Panc1 (cell line): ENCODE data around the gene CDK6. TPM values are rescaled to one million over a fixed set of nuclear protein-coding genes. Genes with fewer than 3 reads are reported as not detected.

Source experiments
- ATAC-seq: fragments of 200-7000 bp; cut with Tn5 transposase; 2 replicates; pipeline ENCODE4 v1.9.1; 2020; ENCODE audit warnings: mild to moderate bottlenecking, moderate library complexity
- BruUV-seq: library from RNA; stranded (reverse); fragments of 400-500 nt; replicated peaks from 2 replicates; lab custom pipeline; 2021; lab: Mats Ljungman, UMichigan
- CTCF ChIA-PET: fragments of 300-600 bp; sonication (Branson Sonifier 250); formaldehyde crosslinking; loops from one replicate; lab custom pipeline; 2022; ENCODE audit warnings: antibody characterized with exemption; lab: Charles Lee
- POLR2A ChIA-PET: fragments of 300-600 bp; sonication (Branson Sonifier 250); formaldehyde crosslinking; loops from one replicate; lab custom pipeline; 2022; ENCODE audit warnings: antibody characterized with exemption; lab: Charles Lee
- DNase-seq: peaks from one replicate; pipeline ENCODE4 v3.0.0-alpha.2; 2010; ENCODE audit warnings: low read depth, low spot score
- H3K27ac ChIP-seq: 2 replicates; pipeline ENCODE4 v1.5.1; 2011; ENCODE audit warnings: mild to moderate bottlenecking, low read length, inconsistent platforms
- H3K27me3 ChIP-seq: fragments of 200-500 bp; sonication (Bioruptor generic); 2 replicates; pipeline ENCODE4 v1.6.0; 2014; ENCODE audit warnings: low read length, inconsistent platforms; ENCODE audit not compliant: control insufficient read depth, insufficient read depth
- H3K36me3 ChIP-seq: fragments of 200-500 bp; sonication (Bioruptor generic); 2 replicates; pipeline ENCODE4 v1.5.1; 2014; ENCODE audit warnings: inconsistent platforms, mild to moderate bottlenecking, low read length, moderate library complexity; ENCODE audit not compliant: control insufficient read depth, insufficient read depth
- H3K4me1 ChIP-seq: 2 replicates; pipeline ENCODE4 v1.5.1; 2011; ENCODE audit warnings: inconsistent platforms, mild to moderate bottlenecking, low read length, moderate library complexity; ENCODE audit not compliant: control insufficient read depth, insufficient read depth
- H3K4me3 ChIP-seq, 2 experiments: 2 replicates each; pipeline ENCODE4 v1.5.1; 2011 to 2012; ENCODE audit warnings: low read depth in 2 of 2, low read length in 2 of 2, mild to moderate bottlenecking in 2 of 2, inconsistent platforms in 1 of 2, moderate library complexity in 1 of 2
- H3K9me3 ChIP-seq: fragments of 200-500 bp; sonication (Bioruptor generic); 2 replicates; pipeline ENCODE4 v1.5.1; 2014; ENCODE audit warnings: low read depth, mild to moderate bottlenecking, inconsistent platforms, low read length, moderate library complexity; ENCODE audit not compliant: control insufficient read depth, insufficient read depth
- CTCF ChIP-seq: fragments of 450-650 bp; IDR thresholded peaks from 2 replicates; pipeline ENCODE4 v1.5.1; 2017; ENCODE audit warnings: mild to moderate bottlenecking
- POLR2AphosphoS5 ChIP-seq: IDR thresholded peaks from 2 replicates; pipeline ENCODE4 v1.6.1; 2012; ENCODE audit warnings: mild to moderate bottlenecking, low read depth, low read length, moderate library complexity
- REST ChIP-seq, 2 experiments: IDR thresholded peaks; 2 replicates each; pipeline ENCODE4 v1.6.1; 2011 to 2012; ENCODE audit warnings: low read depth in 2 of 2, control low read depth in 1 of 2, low read length in 1 of 2, mild to moderate bottlenecking in 1 of 2, moderate library complexity in 1 of 2; ENCODE audit not compliant: insufficient read depth in 1 of 2
- SIN3A ChIP-seq: IDR thresholded peaks from 2 replicates; pipeline ENCODE4 v1.6.1; 2012; ENCODE audit warnings: low read depth, mild to moderate bottlenecking, low read length, moderate library complexity, borderline replicate concordance; ENCODE audit not compliant: insufficient read depth
- TCF7L2 ChIP-seq: IDR thresholded peaks from 2 replicates; pipeline ENCODE4 v1.6.1; 2011; ENCODE audit warnings: mild to moderate bottlenecking, low read depth, low read length, inconsistent platforms
- in situ Hi-C: cut with HindIII; loops from 2 replicates; pipeline ENCODE4 v1.10.0; 2016; ENCODE audit warnings: low sequenced_read_pairs, low pct_unique_long_range_greater_than_20kb
- intact Hi-C: fragments of 100-400 bp; cut with micrococcal nuclease; formaldehyde crosslinking; loops from one replicate; pipeline ENCODE4 v1.10.0; 2022; ENCODE audit not compliant: unreplicated experiment
- total RNA-seq: library from RNA; stranded (reverse); gene quantifications from one replicate; pipeline ENCODE4 v1.2.1, GENCODE V29; 2021; ENCODE audit not compliant: unreplicated experiment

The CDK6 gene
- total RNA-seq, 1 experiment from 2014 or later: 57.4 TPM

- BruUV-seq: no TSS peak
- intact Hi-C loops (no loop called here), in situ Hi-C loops (no loop called here)
- peaks cover 3% of the 10 kb centered on the region; the same call in 1 of the 2 replicates for H3K9me3 ChIP-seq
- CTCF ChIA-PET: no interaction called here
- no peak for ATAC-seq
- H3K27me3 ChIP-seq: no peaks in the 10 kb centered on the region
- TF ChIP-seq SIN3A: no peak
- no peak for TF ChIP-seq CTCF
- no peak for TF ChIP-seq REST (IDR thresholded peaks at IDR 0.05; ENCODE audit: insufficient read depth in 1 of 2, low read depth in 2 of 2, low read length in 1 of 2)
- no peak for TF ChIP-seq TCF7L2
- POLR2A ChIA-PET: no interaction called here
- peaks cover 4% of the 10 kb centered on the region for H3K36me3 ChIP-seq
- no peak overlapping the region for H3K4me3 ChIP-seq
- peaks cover 65% of the 10 kb centered on the region for H3K4me1 ChIP-seq
- DNase-seq: no peak
- peak overlapping the region; percentile 48 for H3K27ac ChIP-seq
These were observed 11.4 kb downstream of the CDK6 start for GRCh38 chr7:92824901-92825480.

GRCh38 chr7:92824450-92824849 lies 11.9 kb downstream of the CDK6 start:
- Histone ChIP-seq H3K4me3 (no peak overlapping the region), H3K27ac (peak overlapping the region; percentile 48; the same call in 1 of the 2 replicates), H3K27me3 (no peaks in the 10 kb centered on the region), H3K4me1 (peaks cover 63% of the 10 kb centered on the region), H3K36me3 (peaks cover 4% of the 10 kb centered on the region), H3K9me3 (peaks cover 5% of the 10 kb centered on the region; the same call in 1 of the 2 replicates)
- BruUV-seq: no TSS peak
- in situ Hi-C loops: no loop called here
- ChIA-PET CTCF (no interaction called here), POLR2A (no interaction called here)
- intact Hi-C loops: no loop called here
- no peak for DNase-seq
- no peak for TF ChIP-seq POLR2AphosphoS5
- no peak for TF ChIP-seq TCF7L2
- TF ChIP-seq CTCF: no peak
- TF ChIP-seq SIN3A: no peak
- no peak for TF ChIP-seq REST (IDR thresholded peaks at IDR 0.05; ENCODE audit: insufficient read depth in 1 of 2, low read depth in 2 of 2, low read length in 1 of 2)
- no peak for ATAC-seq
